K562 (cell line): ENCODE results near the gene CLDN34. TPM values are rescaled to one million over a fixed set of nuclear protein-coding genes. Genes with fewer than 3 reads are reported as not detected.

Experiments used
- ATAC-seq: fragments of 200-7000 bp; cut with Tn5 transposase; 3 replicates; pipeline ENCODE4 v1.9.1; 2020; ENCODE audit warnings: moderate library complexity
- BruUV-seq: library from RNA; stranded (reverse); fragments of 400-500 nt; replicated peaks from 2 replicates; lab custom pipeline; 2021; lab: Mats Ljungman, UMichigan
- CTCF ChIA-PET: fragments of 300-600 bp; formaldehyde crosslinking; extraction: SDS; loops from one replicate; lab custom pipeline; 2021; ENCODE audit warnings: low intra/inter-chr PET ratio; lab: Yijun Ruan, JAX
- POLR2A ChIA-PET: fragments of 300-600, 350-650 bp; sonication (Branson Sonifier 250); formaldehyde crosslinking; extraction: SDS; loops from one replicate; lab custom pipeline; 2021; ENCODE audit warnings: antibody characterized with exemption, inconsistent platforms; lab: Yijun Ruan, JAX
- DNase-seq, 4 experiments: peaks; one replicate each; pipeline versions ENCODE4 v3.0.0 to v3.0.0-alpha.2; 2011 to 2018; ENCODE audit warnings: low spot score in 3 of 4, mixed read lengths in 3 of 4; ENCODE audit errors: extremely low read depth in 1 of 4
- FAIRE-seq: peaks from 2 replicates; lab custom pipeline; 2011; peaks lifted over from hg19 to GRCh38; lab: Jason Lieb, UNC
- H2AFZ ChIP-seq: 2 replicates; pipeline ENCODE4 v1.6.0; 2011; ENCODE audit warnings: low read depth, low read length, control low read depth, inconsistent platforms
- H3K27ac ChIP-seq: fragments of 200-600 bp; 3 replicates; pipeline ENCODE4 v1.8.0; 2011; ENCODE audit warnings: low read depth, mild to moderate bottlenecking, control low read depth, inconsistent platforms, low read length, moderate library complexity, mixed read lengths; ENCODE audit errors: extremely low read depth
- H3K27me3 ChIP-seq, 2 experiments: fragments of 300-600 bp in 1 of 2; 2 replicates in 1 of 2; 3 replicates in 1 of 2; pipeline versions ENCODE4 v1.6.0 to v1.8.0; 2011; ENCODE audit warnings: inconsistent platforms in 2 of 2, low read length in 2 of 2, mild to moderate bottlenecking in 1 of 2, mixed read lengths in 1 of 2, moderate library complexity in 1 of 2; ENCODE audit not compliant: control insufficient read depth in 2 of 2, insufficient read depth in 2 of 2
- H3K36me3 ChIP-seq: fragments of 300-600 bp; 3 replicates; pipeline ENCODE4 v1.8.0; 2011; ENCODE audit warnings: mild to moderate bottlenecking, low read length, inconsistent platforms; ENCODE audit not compliant: control insufficient read depth, insufficient read depth
- H3K4me1 ChIP-seq, 2 experiments: fragments of 200-600 bp in 1 of 2; replicated peaks in 1 of 2; 2 replicates in 1 of 2; 3 replicates in 1 of 2; pipeline versions ENCODE4 v1.5.1 to v1.8.0; 2011; ENCODE audit warnings: inconsistent platforms in 2 of 2, low read length in 2 of 2, mild to moderate bottlenecking in 1 of 2, mixed read lengths in 1 of 2, moderate library complexity in 1 of 2; ENCODE audit not compliant: control insufficient read depth in 2 of 2, insufficient read depth in 2 of 2
- H3K4me2 ChIP-seq: 2 replicates; pipeline ENCODE4 v1.6.1; 2011; ENCODE audit warnings: low read length, control low read depth, inconsistent platforms, mixed read lengths; ENCODE audit not compliant: insufficient read depth
- H3K4me3 ChIP-seq: fragments of 200-600 bp; sonication (generic), shearing (Covaris generic); 2 replicates; pipeline ENCODE4 v1.5.1; 2016; ENCODE audit warnings: control low read depth, inconsistent platforms
- H3K79me2 ChIP-seq: fragments of 200-600 bp; 3 replicates; pipeline ENCODE4 v1.8.0; 2011; ENCODE audit warnings: low read length, inconsistent platforms; ENCODE audit not compliant: control insufficient read depth, insufficient read depth
- H3K9ac ChIP-seq, 2 experiments: 2 replicates each; pipeline versions ENCODE4 v1.6.0 to v1.6.1; 2011; ENCODE audit warnings: low read depth in 2 of 2, low read length in 2 of 2, control low read depth in 1 of 2, inconsistent platforms in 1 of 2, mild to moderate bottlenecking in 1 of 2, mixed read lengths in 1 of 2; ENCODE audit not compliant: insufficient read depth in 1 of 2
- H3K9me1 ChIP-seq: one replicate; pipeline ENCODE4 v1.6.0; 2011; ENCODE audit warnings: inconsistent platforms, mild to moderate bottlenecking, low read length, moderate library complexity; ENCODE audit not compliant: control insufficient read depth, insufficient read depth
- H3K9me3 ChIP-seq: replicated peaks from 2 replicates; pipeline ENCODE4 v1.5.1; 2011; ENCODE audit warnings: low read depth, low read length, inconsistent platforms; ENCODE audit not compliant: control insufficient read depth, insufficient read depth
- H4K20me1 ChIP-seq: replicated peaks from 2 replicates; pipeline ENCODE4 v1.6.1; 2011; ENCODE audit warnings: low read length, inconsistent platforms, mixed read lengths; ENCODE audit not compliant: control insufficient read depth, insufficient read depth
- CHD2 ChIP-seq: IDR thresholded peaks from 2 replicates; pipeline ENCODE4 v1.6.1; 2011; ENCODE audit warnings: low read depth, low read length
- ESRRA ChIP-seq: fragments of 450-650 bp; IDR thresholded peaks from 2 replicates; pipeline ENCODE4 v1.6.1; 2014; ENCODE audit warnings: low read depth, mild to moderate bottlenecking, moderate library complexity, borderline replicate concordance
- HLTF ChIP-seq: fragments of 450-650 bp; IDR thresholded peaks from 2 replicates; pipeline ENCODE4 v1.6.1; 2016
- HNRNPK ChIP-seq: fragments of 200-400 bp; formaldehyde crosslinking; IDR thresholded peaks from one replicate; pipeline ENCODE4 v1.6.1; 2018; ENCODE audit warnings: mild to moderate bottlenecking, low read depth, low read length; ENCODE audit not compliant: poor library complexity, severe bottlenecking
- NFXL1 ChIP-seq: fragments of 450-650 bp; formaldehyde crosslinking; IDR thresholded peaks from 2 replicates; pipeline ENCODE4 v1.4.0; 2021; ENCODE audit warnings: mild to moderate bottlenecking
- RREB1 ChIP-seq: fragments of 250-450 bp; sonication (Bioruptor Pico); IDR thresholded peaks from 2 replicates; pipeline ENCODE4 v1.4.0; 2020
- SIRT6 ChIP-seq: IDR thresholded peaks from one replicate; pipeline ENCODE4 v1.6.1; 2012; ENCODE audit warnings: low read depth, mild to moderate bottlenecking, control low read depth, inconsistent platforms, low read length, moderate library complexity
- SP1 ChIP-seq: sonication (generic); formaldehyde crosslinking; IDR thresholded peaks from 2 replicates; pipeline ENCODE4 v1.8.1; 2022; ENCODE audit warnings: mild to moderate bottlenecking, missing genetic modification reagents
- SRSF7 ChIP-seq: fragments of 200-400 bp; formaldehyde crosslinking; optimal IDR thresholded peaks from 2 replicates; pipeline ENCODE3; 2017; ENCODE audit warnings: mild to moderate bottlenecking, low read depth, low read length
- ZBTB17 ChIP-seq: fragments of 450-650 bp; formaldehyde crosslinking; IDR thresholded peaks from 2 replicates; pipeline ENCODE4 v1.4.0; 2020; ENCODE audit warnings: mild to moderate bottlenecking
- WGBS: fragments of 100-300 bp; shearing (Covaris generic); methylation state at CpG from one replicate; pipeline ENCODE4 v1.1.6; 2016; ENCODE audit warnings: low coverage, mixed read lengths; ENCODE audit not compliant: insufficient coverage; ENCODE audit errors: missing lambda C conversion rate; 5-methylcytosine and 5-hydroxymethylcytosine counted together
- in situ Hi-C: fragments of 300-500 bp; cut with MboI; formaldehyde crosslinking; loops from 4 replicates; pipeline ENCODE4 v1.15.0; 2018; ENCODE audit warnings: inconsistent platforms, mixed read lengths
- intact Hi-C: fragments of 100-400 bp; cut with micrococcal nuclease; formaldehyde crosslinking; loops from 2 replicates; pipeline ENCODE4 v1.14.2; 2022
- polyA plus RNA-seq, 8 experiments: library from polyadenylated mRNA; depleted of rRNA in 4 of 8; stranded (reverse) in 5 of 8; unstranded in 3 of 8; fragments of >200 nt; fragmentation: Nextera tagmentation in 2 of 8; fragmentation: Illumina TruSeq in 1 of 8; extraction: Ambion mirVana in 2 of 8; extraction: Trizol in 1 of 8; gene quantifications; 2 replicates each; pipeline versions ENCODE4 v1.2.1 to v1.2.3, GENCODE V29; 2011 to 2014; ENCODE audit warnings: inconsistent platforms in 1 of 8, missing spikeins in 1 of 8
- total RNA-seq, 7 experiments: library from RNA; depleted of rRNA in 6 of 7; stranded (reverse); fragments of >200 nt in 6 of 7; fragmentation: Illumina TruSeq in 2 of 7; extraction: Trizol in 2 of 7; gene quantifications; 2 replicates each; pipeline versions ENCODE4 v1.2.1 to v1.2.3, GENCODE V29; 2011 to 2021; ENCODE audit warnings: low replicate concordance in 1 of 7

CLDN34 gene
- total and polyA plus RNA-seq, 9 of the 15 experiments (the other 6 are each of a cell fraction or from before 2014, with no cell fraction given): not detected

GRCh38 chrX:9997041-9997440 lies 29.9 kb downstream of the CLDN34 start:
- no peak overlapping the region for H3K4me3 ChIP-seq
- intact Hi-C loops: loop anchor here (10.0 kb wide), 2 partner anchors 1182 to 1252 kb away; no protein-coding TSS in a partner anchor
- ATAC-seq (no peak), DNase-seq (no peak), FAIRE-seq (no peak)
- CTCF ChIA-PET: interaction anchor here (15.9 kb wide), 1 partner anchor 120 kb away, joined by 400 read pairs; no protein-coding TSS in a partner anchor
- BruUV-seq: no TSS peak
- H3K4me2 ChIP-seq: no peak overlapping the region
- H3K9ac ChIP-seq: no peak overlapping the region
- H3K27me3 ChIP-seq: peaks cover 0 to 10% of the 10 kb centered on the region in 2 experiments; a peak in 2 of 5 replicates
- 0% methylated on average over 7 of the region's 9 CpGs for WGBS
- no peak overlapping the region for H3K27ac ChIP-seq
- no peaks in the 10 kb centered on the region for H4K20me1 ChIP-seq
- in situ Hi-C loops: loop anchor here (5.0 kb wide), 1 partner anchor 120 kb away; no protein-coding TSS in a partner anchor
- H3K79me2 ChIP-seq: no peaks in the 10 kb centered on the region
- no peak overlapping the region for H2AFZ ChIP-seq
- H3K9me1 ChIP-seq: no peaks in the 10 kb centered on the region
- H3K9me3 ChIP-seq: no peaks in the 10 kb centered on the region
- no peaks in the 10 kb centered on the region for H3K36me3 ChIP-seq
- H3K4me1 ChIP-seq: no peaks in the 10 kb centered on the region
- POLR2A ChIA-PET: no interaction called here
- no peak for TF ChIP-seq NFXL1 (CRISPR knock-in tag)
- no peak for TF ChIP-seq SIRT6
- no peak for TF ChIP-seq SRSF7
- TF ChIP-seq CHD2: no peak
- TF ChIP-seq HNRNPK: no peak
- no peak for TF ChIP-seq HLTF
- TF ChIP-seq ESRRA: no peak
- no peak for TF ChIP-seq RREB1 (CRISPR knock-in tag)
- no peak for TF ChIP-seq ZBTB17
- TF ChIP-seq SP1: no peak
